DOHH2 (cell line): ENCODE measurements around the gene NEK7.

ENCODE experiments used
- H3F3A ChIP-seq: fragments of 200-600 bp; sonication (generic), shearing (Covaris generic); 2 replicates; pipeline ENCODE4 v1.6.0; 2016; ENCODE audit warnings: antibody characterized with exemption, mild to moderate bottlenecking; ENCODE audit not compliant: control insufficient read depth, insufficient read depth
- H3K27ac ChIP-seq: fragments of 200-600 bp; sonication (generic); 2 replicates; pipeline ENCODE4 v1.5.1; 2014; ENCODE audit warnings: low read depth, mild to moderate bottlenecking, low read length, moderate library complexity
- H3K27me3 ChIP-seq: fragments of 200-600 bp; sonication (generic); 2 replicates; pipeline ENCODE4 v1.6.1; 2014; ENCODE audit warnings: mild to moderate bottlenecking, low read length, mixed read lengths; ENCODE audit not compliant: control insufficient read depth
- H3K36me3 ChIP-seq: fragments of 200-600 bp; sonication (generic); 2 replicates; pipeline ENCODE4 v1.6.1; 2014; ENCODE audit warnings: mild to moderate bottlenecking, low read length, moderate library complexity, mixed read lengths; ENCODE audit not compliant: control insufficient read depth
- H3K4me1 ChIP-seq: fragments of 200-600 bp; sonication (generic); 2 replicates; pipeline ENCODE4 v1.6.1; 2014; ENCODE audit warnings: mild to moderate bottlenecking, low read length, mixed read lengths; ENCODE audit not compliant: control insufficient read depth
- H3K4me2 ChIP-seq: fragments of 200-600 bp; sonication (generic); 2 replicates; pipeline ENCODE4 v1.6.0; 2014; ENCODE audit warnings: mild to moderate bottlenecking, low read length, moderate library complexity
- H3K4me3 ChIP-seq: fragments of 200-600 bp; sonication (generic); 2 replicates; pipeline ENCODE4 v1.5.1; 2014; ENCODE audit warnings: mild to moderate bottlenecking, low read length, mixed read lengths
- H3K79me2 ChIP-seq: fragments of 200-600 bp; sonication (generic); 2 replicates; pipeline ENCODE4 v1.6.1; 2014; ENCODE audit warnings: mild to moderate bottlenecking, low read length, mixed read lengths; ENCODE audit not compliant: control insufficient read depth
- H3K9me2 ChIP-seq: fragments of 200-600 bp; sonication (generic); replicated peaks from 2 replicates; pipeline ENCODE4 v1.6.1; 2014; ENCODE audit warnings: mild to moderate bottlenecking, low read length, mixed read lengths; ENCODE audit not compliant: control insufficient read depth
- H3K9me3 ChIP-seq: fragments of 200-600 bp; sonication (generic); 2 replicates; pipeline ENCODE4 v1.6.1; 2014; ENCODE audit warnings: antibody characterized with exemption, low read length, mixed read lengths; ENCODE audit not compliant: control insufficient read depth, insufficient read depth
- H4K20me1 ChIP-seq: fragments of 200-600 bp; sonication (generic); 2 replicates; pipeline ENCODE4 v1.6.0; 2014; ENCODE audit warnings: low read depth, mild to moderate bottlenecking, antibody characterized with exemption, low read length, moderate library complexity; ENCODE audit not compliant: control insufficient read depth, insufficient read depth
- EZH2phosphoT487 ChIP-seq: fragments of 200-600 bp; sonication (generic); IDR thresholded peaks from 2 replicates; pipeline ENCODE4 v1.6.1; 2017; ENCODE audit warnings: borderline replicate concordance, mild to moderate bottlenecking, antibody characterized with exemption, low read length, moderate library complexity, mixed read lengths
- TF ChIP-seq, protein P1 (sequence below): fragments of 200-600 bp; sonication (generic); IDR thresholded peaks from one replicate; pipeline ENCODE4 v1.5.1; 2014; ENCODE audit warnings: antibody characterized with exemption, mild to moderate bottlenecking, low read depth, low read length; ENCODE audit not compliant: poor library complexity, severe bottlenecking

Gene NEK7

DNA sequence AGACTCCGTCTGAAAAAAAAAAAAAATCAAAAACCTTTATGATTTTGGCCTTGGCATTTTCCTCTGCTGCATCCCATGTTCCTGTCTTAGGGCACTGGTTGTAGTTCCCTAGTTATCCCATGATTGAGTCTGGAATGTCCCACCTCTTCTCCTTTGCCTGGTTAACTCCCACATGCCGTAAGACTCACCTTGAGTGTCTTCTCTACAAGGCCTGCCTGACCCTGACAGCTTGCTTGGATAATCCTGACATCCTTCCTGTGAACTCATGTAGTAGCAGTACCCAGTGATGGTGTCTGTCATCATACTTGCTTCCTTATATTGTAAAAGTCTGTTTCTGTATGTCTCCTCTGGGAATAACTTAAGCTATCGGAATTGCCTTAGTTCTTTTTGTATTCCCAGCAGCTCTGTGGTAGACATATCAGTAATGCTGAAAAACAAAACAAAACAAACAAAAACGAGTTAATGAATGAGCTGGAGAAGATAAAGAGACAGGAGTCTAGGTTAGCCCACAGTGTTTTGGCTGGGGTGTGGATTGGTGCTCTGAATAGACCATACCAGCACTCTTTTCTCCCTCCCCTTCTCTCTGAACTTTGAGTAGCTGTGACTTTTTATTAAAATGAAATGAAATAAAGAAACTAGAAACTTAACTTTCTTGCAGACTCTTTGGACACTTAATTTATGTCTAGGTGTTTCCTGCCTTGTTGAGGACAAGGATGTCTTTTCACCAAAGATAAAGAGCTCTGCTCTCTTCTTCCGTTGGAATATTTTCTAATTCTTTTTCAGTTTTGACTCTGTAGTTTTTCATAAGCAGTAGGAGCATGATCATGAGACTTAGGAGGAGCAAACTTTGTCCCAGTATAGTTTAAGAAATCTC lies 15.1 kb downstream of the NEK7 start:
- no peak overlapping the region for H3K27ac ChIP-seq
- no peaks in the 10 kb centered on the region; the same call in 1 of the 2 replicates for H4K20me1 ChIP-seq
- no peaks in the 10 kb centered on the region for H3K9me3 ChIP-seq
- H3K4me1 ChIP-seq = peaks cover 56% of the 10 kb centered on the region
- no peaks in the 10 kb centered on the region for H3K36me3 ChIP-seq
- TF ChIP-seq, protein P1, sequence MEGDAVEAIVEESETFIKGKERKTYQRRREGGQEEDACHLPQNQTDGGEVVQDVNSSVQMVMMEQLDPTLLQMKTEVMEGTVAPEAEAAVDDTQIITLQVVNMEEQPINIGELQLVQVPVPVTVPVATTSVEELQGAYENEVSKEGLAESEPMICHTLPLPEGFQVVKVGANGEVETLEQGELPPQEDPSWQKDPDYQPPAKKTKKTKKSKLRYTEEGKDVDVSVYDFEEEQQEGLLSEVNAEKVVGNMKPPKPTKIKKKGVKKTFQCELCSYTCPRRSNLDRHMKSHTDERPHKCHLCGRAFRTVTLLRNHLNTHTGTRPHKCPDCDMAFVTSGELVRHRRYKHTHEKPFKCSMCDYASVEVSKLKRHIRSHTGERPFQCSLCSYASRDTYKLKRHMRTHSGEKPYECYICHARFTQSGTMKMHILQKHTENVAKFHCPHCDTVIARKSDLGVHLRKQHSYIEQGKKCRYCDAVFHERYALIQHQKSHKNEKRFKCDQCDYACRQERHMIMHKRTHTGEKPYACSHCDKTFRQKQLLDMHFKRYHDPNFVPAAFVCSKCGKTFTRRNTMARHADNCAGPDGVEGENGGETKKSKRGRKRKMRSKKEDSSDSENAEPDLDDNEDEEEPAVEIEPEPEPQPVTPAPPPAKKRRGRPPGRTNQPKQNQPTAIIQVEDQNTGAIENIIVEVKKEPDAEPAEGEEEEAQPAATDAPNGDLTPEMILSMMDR = no peak
- no peak for TF ChIP-seq EZH2phosphoT487
- H3K79me2 ChIP-seq = peaks cover 95% of the 10 kb centered on the region
- no peaks in the 10 kb centered on the region for H3K9me2 ChIP-seq
- no peak overlapping the region for H3K4me3 ChIP-seq
- H3K4me2 ChIP-seq = no peak overlapping the region
- no peaks in the 10 kb centered on the region for H3K27me3 ChIP-seq
- H3F3A ChIP-seq = no peaks in the 10 kb centered on the region; the same call in 1 of the 2 replicates

DNA sequence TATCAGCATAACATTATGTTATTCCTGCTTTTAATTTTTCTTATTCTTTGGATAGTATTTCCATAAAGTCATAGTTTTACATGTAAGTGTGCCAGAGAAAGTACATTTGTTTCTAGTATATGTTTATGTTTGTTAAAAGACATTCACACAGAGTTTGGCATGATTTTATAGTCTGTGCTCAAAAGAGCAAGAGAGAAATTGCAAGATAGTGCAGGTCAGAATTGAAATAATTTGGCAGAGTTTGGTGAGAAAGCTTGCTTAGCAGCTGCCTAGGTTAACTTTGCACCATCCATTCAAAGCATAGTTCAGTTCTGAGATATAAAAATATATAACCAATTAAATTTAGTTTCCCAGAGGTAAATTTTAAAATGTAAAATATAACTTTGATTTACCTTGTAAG lies 17.0 kb downstream of the NEK7 start:
- peaks cover 37% of the 10 kb centered on the region for H3K4me1 ChIP-seq
- H3K9me2 ChIP-seq = no peaks in the 10 kb centered on the region
- H3K4me2 ChIP-seq = peak overlapping the region; percentile 61
- H3F3A ChIP-seq = no peaks in the 10 kb centered on the region; the same call in 1 of the 2 replicates
- H3K27me3 ChIP-seq = no peaks in the 10 kb centered on the region
- H3K27ac ChIP-seq = peak overlapping the region; percentile 24
- H3K36me3 ChIP-seq = no peaks in the 10 kb centered on the region
- peak overlapping the region; percentile 48 for H3K4me3 ChIP-seq
- no peak for TF ChIP-seq EZH2phosphoT487
- TF ChIP-seq, protein P1 = no peak
- no peaks in the 10 kb centered on the region for H4K20me1 ChIP-seq
- no peaks in the 10 kb centered on the region for H3K9me3 ChIP-seq
- H3K79me2 ChIP-seq = peaks cover 93% of the 10 kb centered on the region

DNA sequence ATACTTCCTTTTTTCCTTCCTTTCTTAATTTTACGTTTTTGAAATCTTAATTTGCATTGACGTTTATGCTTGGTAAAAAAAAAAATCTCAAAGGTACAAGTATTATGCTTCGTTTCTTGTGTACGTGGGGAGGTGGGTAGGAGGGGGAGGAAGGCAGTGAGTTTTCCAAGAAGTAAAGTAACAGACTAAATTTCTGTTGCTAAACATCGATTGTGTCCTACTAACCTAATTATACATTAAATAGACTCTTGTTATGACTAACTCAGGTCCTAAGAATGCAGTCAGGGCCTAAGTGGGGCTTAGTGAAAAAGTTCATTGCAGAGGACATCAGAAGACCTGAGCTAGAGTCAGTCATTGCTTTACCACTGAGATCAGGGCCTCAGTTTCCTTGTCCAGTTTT lies 17.5 kb downstream of the NEK7 start:
- H3K4me1 ChIP-seq = peaks cover 37% of the 10 kb centered on the region
- peak overlapping the region; percentile 24 for H3K27ac ChIP-seq
- H3K9me3 ChIP-seq = no peaks in the 10 kb centered on the region
- TF ChIP-seq, protein P1 = no peak
- no peak for TF ChIP-seq EZH2phosphoT487
- no peaks in the 10 kb centered on the region for H3K9me2 ChIP-seq
- no peaks in the 10 kb centered on the region; the same call in 1 of the 2 replicates for H3F3A ChIP-seq
- H3K4me2 ChIP-seq = peak overlapping the region; percentile 61
- no peaks in the 10 kb centered on the region for H3K36me3 ChIP-seq
- no peaks in the 10 kb centered on the region for H4K20me1 ChIP-seq
- peak overlapping the region; percentile 48 for H3K4me3 ChIP-seq
- peaks cover 93% of the 10 kb centered on the region for H3K79me2 ChIP-seq
- no peaks in the 10 kb centered on the region for H3K27me3 ChIP-seq
